GM12878 (cell line): ENCODE data around the gene RFPL1. TPM values are rescaled to one million over a fixed set of nuclear protein-coding genes. Genes with fewer than 3 reads are reported as not detected.

ENCODE experiments used
- BCLAF1 ChIP-seq: fragments of 450-650 bp; IDR thresholded peaks from 2 replicates; pipeline ENCODE4 v1.6.1; 2017; ENCODE audit warnings: antibody characterized with exemption, mild to moderate bottlenecking, moderate library complexity
- CHD1 ChIP-seq: IDR thresholded peaks from 2 replicates; pipeline ENCODE4 v1.6.1; 2012; ENCODE audit warnings: low read depth, low read length, improper control_type of control experiment
- JUND ChIP-seq: IDR thresholded peaks from 2 replicates; pipeline ENCODE4 v1.6.1; 2012; ENCODE audit warnings: low read depth, mild to moderate bottlenecking, low read length, improper control_type of control experiment, moderate library complexity
- PRDM15 ChIP-seq: fragments of 450-650 bp; formaldehyde crosslinking; IDR thresholded peaks from 2 replicates; pipeline ENCODE4 v1.4.0; 2020; ENCODE audit warnings: mild to moderate bottlenecking, moderate library complexity
- TBL1XR1 ChIP-seq: IDR thresholded peaks from 2 replicates; pipeline ENCODE4 v1.6.1; 2012; ENCODE audit warnings: low read depth, low read length, improper control_type of control experiment
- ZNF687 ChIP-seq: fragments of 450-650 bp; IDR thresholded peaks from 2 replicates; pipeline ENCODE4 v1.6.1; 2017; ENCODE audit warnings: mild to moderate bottlenecking, moderate library complexity
- polyA plus RNA-seq, 11 experiments: library from polyadenylated mRNA; depleted of rRNA in 4 of 11; unstranded in 6 of 11; stranded (reverse) in 5 of 11; fragments of >200 nt; fragmentation: Nextera tagmentation in 4 of 11; fragmentation: Illumina TruSeq in 1 of 11; extraction: Ambion mirVana in 4 of 11; extraction: Trizol in 1 of 11; gene quantifications; 1 replicate in 1 of 11; 2 replicates in 10 of 11; pipeline versions ENCODE4 v1.2.1 to v1.2.3, GENCODE V29; 2011 to 2016; ENCODE audit warnings: inconsistent platforms in 2 of 11, missing spikeins in 2 of 11, low read depth in 1 of 11
- total RNA-seq, 4 experiments: library from RNA; depleted of rRNA in 3 of 4; stranded (reverse); fragments of >200 nt in 3 of 4; fragmentation: Illumina TruSeq in 1 of 4; extraction: Trizol in 1 of 4; gene quantifications; 2 replicates each; pipeline versions ENCODE4 v1.2.1 to v1.2.3, GENCODE V29; 2013 to 2021

RFPL1 gene
- total and polyA plus RNA-seq, 10 of the 15 experiments (the other 5 are each of a cell fraction or from before 2014, with no cell fraction given), result 0.13 TPM; not detected in 9

- TF ChIP-seq ZNF687 (no peak), PRDM15 (CRISPR knock-in tag) (no peak), CHD1 (no peak), BCLAF1 (no peak), JUND (no peak), TBL1XR1 (no peak)
Observed at GRCh38 chr22:29447906-29448305, 9.5 kb downstream of the RFPL1 start (continued).
